DLD1 (cell line): Measurements from ENCODE around the gene P4HA3.
"Not testable (repeated sequence)": the region's sequence is repeated elsewhere in the genome, so short reads cannot be mapped to it uniquely, and the experiment has no call there.

Source experiments
- in situ Hi-C: cut with HindIII; loops from 2 replicates; pipeline ENCODE4 v1.10.0; 2017; ENCODE audit warnings: low sequenced_read_pairs

Gene P4HA3

DNA sequence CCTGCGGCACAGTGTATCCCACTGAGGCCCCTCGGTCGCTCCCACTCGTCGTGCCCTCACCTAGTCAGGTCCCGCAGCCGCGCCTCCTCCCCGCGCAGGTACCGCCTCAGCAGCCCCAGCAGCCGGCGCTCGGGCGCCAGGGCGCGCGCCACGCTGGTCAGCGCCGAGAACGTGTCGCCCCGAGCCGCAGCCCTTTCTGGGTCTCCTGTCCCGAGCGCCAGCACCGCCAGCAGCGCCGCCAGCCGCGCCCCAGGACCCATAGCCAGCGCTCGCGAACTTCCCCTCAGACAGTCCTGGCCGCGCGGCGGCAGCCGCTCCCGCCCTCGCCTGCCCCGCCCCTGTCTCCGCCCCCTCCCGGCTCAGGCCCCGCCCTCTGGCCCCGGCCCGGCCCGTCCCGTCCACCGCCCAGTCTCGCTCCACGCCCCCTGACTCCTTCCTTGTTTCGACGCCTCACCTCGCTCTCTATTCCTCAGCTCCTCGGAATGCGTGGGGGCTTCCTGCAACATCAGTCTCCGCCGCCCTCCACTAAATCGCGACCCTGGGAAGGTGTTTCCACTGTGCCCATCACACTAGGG lies at the start of gene P4HA3:
TSS of gene P4HA3 (minus strand) at position 289 of the 575 bp plus-strand sequence. CDS start at position 260, 29 bp downstream.
- in situ Hi-C loops: no loop called here

- in situ Hi-C loops: no loop called here
Observed at GRCh38 chr11:74357449-74357848, 46.0 kb upstream of the P4HA3 start.

DNA sequence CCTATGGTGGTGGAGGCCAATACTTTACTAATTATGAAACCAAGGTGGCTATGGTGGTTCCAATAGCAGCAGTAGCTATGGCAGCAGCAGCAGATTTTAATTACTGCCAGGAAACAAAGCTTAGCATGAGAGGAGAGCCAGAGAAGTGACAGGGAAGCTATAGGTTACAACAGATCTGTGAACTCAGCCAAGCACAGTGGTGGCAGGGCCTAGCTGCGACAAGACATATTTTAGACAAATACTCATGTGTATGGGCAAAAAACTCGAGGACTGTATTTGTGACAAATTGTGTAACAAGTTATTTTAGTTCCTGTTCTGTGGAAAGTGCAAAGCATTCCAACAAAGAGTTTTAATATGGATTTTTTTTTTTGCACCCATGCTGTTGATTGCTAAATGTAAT lies 44.2 kb upstream of the P4HA3 start:
- in situ Hi-C loops: no loop called here

DNA sequence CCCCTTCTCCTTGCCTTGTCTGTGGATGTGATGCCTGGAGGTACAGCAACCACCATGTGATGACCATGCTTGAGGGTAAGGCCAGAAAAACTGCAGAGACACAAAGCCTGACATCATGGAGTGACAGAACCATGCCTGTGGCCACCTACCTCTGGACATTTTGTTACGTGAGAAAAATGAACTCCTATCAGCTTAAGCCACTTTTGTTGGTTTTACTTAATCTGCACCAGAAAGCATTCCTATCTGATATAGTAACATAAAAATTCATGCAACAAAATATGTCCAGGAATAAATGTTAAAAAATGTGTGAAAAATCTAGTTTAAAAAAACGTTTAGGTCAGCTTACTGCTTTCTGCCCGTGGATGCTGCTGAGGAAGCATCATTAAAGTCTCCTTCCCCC lies 42.6 kb upstream of the P4HA3 start:
- in situ Hi-C loops: no loop called here

- in situ Hi-C loops: no loop called here
Observed at GRCh38 chr11:74347381-74347780, 35.9 kb upstream of the P4HA3 start.

- in situ Hi-C loops: no loop called here
Observed at GRCh38 chr11:74345420-74345819, 34.0 kb upstream of the P4HA3 start.

- in situ Hi-C loops: no loop called here
Observed at GRCh38 chr11:74341921-74342320, 30.5 kb upstream of the P4HA3 start.

DNA sequence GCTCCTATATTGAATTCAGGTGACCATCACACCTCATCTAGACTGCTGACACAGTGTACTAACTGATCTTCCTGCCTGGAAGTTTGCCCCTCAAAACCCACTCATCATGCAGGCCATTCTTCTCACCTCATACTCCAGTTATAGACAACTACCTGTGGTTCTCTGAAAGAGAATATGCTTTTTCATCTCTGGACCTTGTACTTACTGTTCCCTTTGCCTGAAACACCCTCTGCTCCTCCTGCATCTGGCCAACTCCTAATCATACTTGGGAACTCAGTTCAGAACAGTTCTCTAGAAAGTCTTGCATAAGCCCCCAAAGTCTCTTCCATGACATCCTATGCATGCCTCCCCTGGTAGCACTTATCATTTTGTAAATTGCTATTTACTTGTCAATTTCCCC lies 28.2 kb upstream of the P4HA3 start:
- in situ Hi-C loops: no loop called here

- in situ Hi-C loops: no loop called here
Observed at GRCh38 chr11:74338963-74339362, 27.5 kb upstream of the P4HA3 start.

DNA sequence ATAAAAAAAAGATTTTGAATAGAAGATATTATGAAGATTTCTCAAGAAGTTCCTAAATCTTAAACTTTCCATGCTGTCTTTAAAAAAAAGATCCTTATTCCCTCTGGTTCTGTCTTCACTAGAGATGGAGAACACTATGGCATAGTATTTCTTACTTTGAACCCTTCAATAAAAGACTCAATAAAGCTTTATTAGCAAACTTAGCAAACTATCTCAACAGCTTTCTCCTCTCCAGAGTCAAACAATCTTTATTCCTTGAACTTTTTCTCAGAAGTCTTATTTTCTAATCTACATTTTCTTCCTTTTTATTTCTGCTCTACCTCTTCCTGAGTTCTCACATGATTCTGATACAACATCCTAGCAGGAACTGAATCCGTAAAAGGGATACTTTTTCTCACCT lies 21.8 kb upstream of the P4HA3 start:
- in situ Hi-C loops: no loop called here

- in situ Hi-C loops: no loop called here
Observed at GRCh38 chr11:74332291-74332690, 20.9 kb upstream of the P4HA3 start.

DNA sequence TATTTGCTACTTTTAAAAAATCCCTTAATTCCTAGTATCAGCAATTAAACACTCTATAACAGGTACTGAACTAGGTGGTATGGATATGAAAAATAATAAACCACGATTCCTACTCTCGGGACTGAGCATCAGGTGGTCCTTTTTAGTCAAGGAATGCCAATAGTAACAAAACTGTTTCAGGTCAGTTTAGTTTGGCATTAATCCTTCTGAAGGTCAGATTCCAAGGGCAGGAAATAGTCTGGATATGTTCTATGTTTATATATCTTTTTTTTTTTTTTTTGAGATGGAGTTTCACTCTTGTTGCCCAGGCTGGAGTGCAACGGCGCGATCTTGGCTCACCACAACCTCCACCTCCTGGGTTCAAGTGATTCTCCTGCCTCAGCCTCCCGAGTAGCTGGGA lies 19.6 kb upstream of the P4HA3 start:
- in situ Hi-C loops: not testable (repeated sequence)

DNA sequence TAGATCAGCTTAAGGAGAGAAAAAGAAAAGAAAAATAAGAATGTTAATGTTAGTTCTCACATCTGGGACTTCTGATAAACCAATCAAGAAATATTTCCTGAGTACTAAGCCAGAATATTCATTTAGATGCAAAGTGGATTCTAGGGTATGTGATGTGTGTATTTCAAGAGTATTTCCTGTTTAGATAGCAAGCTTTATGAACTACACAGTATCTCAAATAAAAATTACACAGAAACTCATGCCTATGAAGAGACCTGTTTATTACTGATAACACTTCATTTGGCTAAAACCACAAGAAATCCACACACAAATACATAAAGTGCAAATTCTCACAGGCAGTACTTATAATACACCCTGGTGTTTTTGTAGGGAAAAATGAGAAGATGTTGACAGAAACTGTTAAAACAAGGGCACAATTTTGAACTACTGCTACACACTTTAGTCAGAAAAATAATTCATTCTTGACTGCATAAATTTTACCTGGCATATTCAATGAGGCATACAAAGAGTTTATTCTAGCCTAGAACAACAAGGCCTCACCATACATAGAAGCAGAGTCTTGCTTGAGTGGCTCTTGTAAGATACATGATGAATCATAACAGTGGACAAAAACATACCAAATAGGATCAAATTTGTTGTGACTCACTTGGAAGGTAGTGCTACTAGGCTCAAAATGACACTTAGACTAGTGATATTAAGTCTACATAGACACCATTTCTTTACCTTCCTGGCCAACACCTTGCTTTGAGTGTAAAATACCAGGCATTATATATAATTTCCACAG lies 18.8 kb upstream of the P4HA3 start:
- in situ Hi-C loops: no loop called here

DNA sequence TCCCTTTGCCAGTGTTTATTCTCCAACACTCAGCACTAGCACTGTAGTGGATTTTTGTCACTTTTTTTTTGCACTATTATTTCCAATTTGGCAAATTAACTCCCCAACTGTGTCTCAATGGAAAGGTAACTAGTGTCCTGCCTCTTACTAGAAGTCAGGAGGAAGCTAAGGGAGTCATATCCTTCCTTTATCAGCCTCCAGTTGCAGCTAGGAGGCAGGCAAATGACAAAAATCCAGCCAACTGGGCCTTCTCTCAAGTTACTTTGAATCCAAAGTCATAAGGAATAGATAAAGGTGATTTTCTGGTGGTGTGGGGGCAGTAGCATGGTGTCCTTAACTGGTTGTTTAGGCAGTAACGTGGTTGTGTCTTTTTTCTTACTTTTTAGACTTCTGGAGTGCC lies 15.6 kb upstream of the P4HA3 start:
- in situ Hi-C loops: no loop called here

GRCh38 chr11:74326665-74327064 lies 15.2 kb upstream of the P4HA3 start:
- in situ Hi-C loops: no loop called here

- in situ Hi-C loops: no loop called here
Observed at GRCh38 chr11:74325649-74326645, 14.5 kb upstream of the P4HA3 start.

DNA sequence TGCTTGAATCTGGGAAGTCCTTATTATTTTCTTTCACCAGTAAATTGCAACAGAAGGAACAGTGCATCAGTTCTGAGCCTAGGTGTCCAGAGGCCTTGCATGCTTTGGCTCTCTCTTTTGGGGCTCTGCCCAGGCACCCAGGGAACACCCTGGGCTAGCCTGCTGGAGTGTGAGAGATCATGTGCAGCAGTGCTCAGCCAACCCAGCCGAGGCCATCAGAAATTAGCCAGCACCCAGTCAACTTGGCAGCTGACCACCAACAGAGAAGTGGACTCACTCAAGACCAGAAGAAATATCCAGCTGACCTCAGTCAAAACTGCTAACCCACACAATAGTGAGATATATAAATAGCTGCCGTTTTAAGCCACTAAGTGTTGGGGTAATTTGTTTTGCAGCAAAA lies 11.2 kb upstream of the P4HA3 start:
- in situ Hi-C loops: no loop called here

DNA sequence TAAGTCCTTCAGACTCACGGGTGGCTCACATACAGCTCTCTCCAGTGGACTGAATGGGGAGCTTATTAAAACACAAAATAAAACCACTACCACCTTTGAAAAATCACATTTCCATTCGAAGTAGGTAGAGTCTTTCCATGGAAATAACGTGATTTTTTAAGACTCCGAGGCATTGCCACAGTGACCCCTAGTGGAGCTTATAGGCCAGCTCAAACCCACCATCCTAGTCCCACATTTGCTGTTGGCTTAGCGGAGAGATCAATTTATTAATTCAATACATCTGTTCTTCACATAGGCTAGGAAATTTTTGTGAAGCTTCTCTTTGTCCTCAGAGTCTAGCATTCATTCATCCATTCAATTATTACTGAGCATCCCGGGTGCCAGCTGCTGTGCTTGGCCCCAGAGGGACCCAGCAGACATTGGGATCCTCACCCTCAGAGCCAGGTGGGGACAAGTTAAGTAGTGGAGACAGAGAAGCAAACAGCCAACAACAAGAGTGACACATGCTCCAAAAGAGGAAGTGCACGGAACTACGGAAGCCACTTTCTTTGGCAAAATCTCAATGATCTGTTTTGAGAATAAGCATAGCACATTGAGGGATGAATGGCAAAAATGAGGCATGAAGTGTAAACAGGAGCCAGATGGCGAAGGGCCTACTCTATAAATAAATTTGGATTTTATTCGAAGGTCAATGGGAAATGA lies 10.2 kb upstream of the P4HA3 start:
- in situ Hi-C loops: no loop called here

DNA sequence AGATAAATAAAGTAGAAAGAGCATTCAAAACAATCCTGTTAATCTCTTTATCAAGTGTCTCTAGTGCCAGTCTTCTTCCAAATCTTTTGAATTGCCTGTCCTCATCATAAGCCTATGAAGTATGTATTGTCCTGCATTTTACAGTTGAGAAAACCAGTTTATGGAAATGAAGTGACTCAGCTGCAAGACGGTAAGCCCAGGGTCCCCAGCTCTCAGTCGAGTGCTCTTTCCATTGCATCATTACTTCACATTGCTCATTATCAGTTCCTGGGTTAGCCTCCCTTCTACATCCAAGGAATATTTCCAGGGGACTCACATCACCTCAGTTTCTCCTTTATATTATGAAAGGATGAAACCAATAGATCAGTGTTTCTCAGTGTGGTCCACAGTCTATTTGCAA lies 9.1 kb upstream of the P4HA3 start:
- in situ Hi-C loops: no loop called here

- in situ Hi-C loops: no loop called here
Observed at GRCh38 chr11:74319139-74319816, 7.8 kb upstream of the P4HA3 start.
